Muscle layer of duodenum (tissue), 2 donors: ENCODE measurements around the gene SNTG2.

Experiments
- H3K27ac ChIP-seq: one replicate; pipeline ENCODE4 v1.7.0; 2013; ENCODE audit warnings: mild to moderate bottlenecking, low read length
- H3K27me3 ChIP-seq: one replicate; pipeline ENCODE4 v1.7.0; 2013; ENCODE audit warnings: low read depth, mild to moderate bottlenecking, control low read depth, low read length
- H3K36me3 ChIP-seq, 2 donors: one replicate each; pipeline ENCODE4 v1.7.0; 2013; ENCODE audit warnings: low read length in 2 of 2, control low read depth in 1 of 2, mild to moderate bottlenecking in 1 of 2; ENCODE audit not compliant: insufficient read depth in 2 of 2, control insufficient read depth in 1 of 2
- H3K4me1 ChIP-seq, 2 donors: one replicate each; pipeline ENCODE4 v1.7.0; 2013; ENCODE audit warnings: low read length in 2 of 2, mild to moderate bottlenecking in 2 of 2, control low read depth in 1 of 2, moderate library complexity in 1 of 2; ENCODE audit not compliant: insufficient read depth in 2 of 2, control insufficient read depth in 1 of 2
- H3K4me3 ChIP-seq, 2 donors: one replicate each; pipeline ENCODE4 v1.7.0; 2013; ENCODE audit warnings: low read length in 2 of 2, low read depth in 1 of 2, mild to moderate bottlenecking in 1 of 2
- H3K9me3 ChIP-seq, 2 donors: one replicate each; pipeline ENCODE4 v1.7.0; 2013; ENCODE audit warnings: low read length in 2 of 2, control low read depth in 1 of 2, mild to moderate bottlenecking in 1 of 2; ENCODE audit not compliant: control insufficient read depth in 1 of 2
- donor health status: healthy.

SNTG2 gene

GRCh38 chr2:1011006-1011405, 60.4 kb downstream of the SNTG2 start:
- Histone ChIP-seq H3K27ac (no peak overlapping the region), H3K36me3 (no peaks in the 10 kb centered on the region), H3K27me3 (no peaks in the 10 kb centered on the region), H3K9me3 (no peaks in the 10 kb centered on the region), H3K4me1 (no peaks in the 10 kb centered on the region), H3K4me3 (no peak overlapping the region)

- Histone ChIP-seq H3K4me1 (no peaks in the 10 kb centered on the region), H3K27ac (no peak overlapping the region), H3K9me3 (no peaks in the 10 kb centered on the region), H3K27me3 (no peaks in the 10 kb centered on the region), H3K4me3 (no peak overlapping the region), H3K36me3 (no peaks in the 10 kb centered on the region)
These were observed 61.3 kb downstream of the SNTG2 start for GRCh38 chr2:1011985-1012384.

- Histone ChIP-seq H3K36me3 (no peaks in the 10 kb centered on the region), H3K9me3 (no peaks in the 10 kb centered on the region), H3K4me3 (no peak overlapping the region), H3K27me3 (no peaks in the 10 kb centered on the region), H3K4me1 (no peaks in the 10 kb centered on the region), H3K27ac (no peak overlapping the region)
These were observed 64.2 kb downstream of the SNTG2 start for GRCh38 chr2:1014802-1015201.

GRCh38 chr2:1016500-1016899, 65.9 kb downstream of the SNTG2 start:
- no peak overlapping the region for H3K4me3 ChIP-seq
- H3K27me3 ChIP-seq: no peaks in the 10 kb centered on the region
- no peak overlapping the region for H3K27ac ChIP-seq
- no peaks in the 10 kb centered on the region for H3K36me3 ChIP-seq
- no peaks in the 10 kb centered on the region for H3K4me1 ChIP-seq
- no peaks in the 10 kb centered on the region for H3K9me3 ChIP-seq

GRCh38 chr2:1017827-1018226, 67.2 kb downstream of the SNTG2 start:
- H3K36me3 ChIP-seq: no peaks in the 10 kb centered on the region
- H3K9me3 ChIP-seq: no peaks in the 10 kb centered on the region
- no peaks in the 10 kb centered on the region for H3K27me3 ChIP-seq
- H3K4me3 ChIP-seq: no peak overlapping the region
- no peaks in the 10 kb centered on the region for H3K4me1 ChIP-seq
- no peak overlapping the region for H3K27ac ChIP-seq

GRCh38 chr2:1020206-1020605, 69.6 kb downstream of the SNTG2 start:
- no peaks in the 10 kb centered on the region for H3K4me1 ChIP-seq
- H3K36me3 ChIP-seq: no peaks in the 10 kb centered on the region
- no peaks in the 10 kb centered on the region for H3K27me3 ChIP-seq
- H3K27ac ChIP-seq: no peak overlapping the region
- H3K4me3 ChIP-seq: no peak overlapping the region
- no peaks in the 10 kb centered on the region for H3K9me3 ChIP-seq

- no peak overlapping the region for H3K4me3 ChIP-seq
- no peaks in the 10 kb centered on the region for H3K36me3 ChIP-seq
- no peak overlapping the region for H3K27ac ChIP-seq
- no peaks in the 10 kb centered on the region for H3K4me1 ChIP-seq
- no peaks in the 10 kb centered on the region for H3K27me3 ChIP-seq
- no peaks in the 10 kb centered on the region for H3K9me3 ChIP-seq
These were observed 71.5 kb downstream of the SNTG2 start for GRCh38 chr2:1022178-1022577.

GRCh38 chr2:1024981-1025380, 74.3 kb downstream of the SNTG2 start:
- H3K4me3 ChIP-seq: no peak overlapping the region

GRCh38 chr2:1026141-1026540, 75.5 kb downstream of the SNTG2 start:
- no peaks in the 10 kb centered on the region for H3K27me3 ChIP-seq

More at GRCh38 chr2:1024981-1025380, 74.3 kb downstream of the SNTG2 start:
- Histone ChIP-seq H3K36me3 (no peaks in the 10 kb centered on the region), H3K27ac (no peak overlapping the region), H3K27me3 (no peaks in the 10 kb centered on the region), H3K4me1 (no peaks in the 10 kb centered on the region), H3K9me3 (no peaks in the 10 kb centered on the region)

GRCh38 chr2:1028831-1029230, 78.2 kb downstream of the SNTG2 start:
- no peaks in the 10 kb centered on the region for H3K4me1 ChIP-seq
- H3K36me3 ChIP-seq: no peaks in the 10 kb centered on the region
- no peaks in the 10 kb centered on the region for H3K9me3 ChIP-seq
- H3K27me3 ChIP-seq: no peaks in the 10 kb centered on the region
- no peak overlapping the region for H3K4me3 ChIP-seq
- no peak overlapping the region for H3K27ac ChIP-seq

More at GRCh38 chr2:1026141-1026540, 75.5 kb downstream of the SNTG2 start:
- no peaks in the 10 kb centered on the region for H3K4me1 ChIP-seq
- no peaks in the 10 kb centered on the region for H3K9me3 ChIP-seq
- no peaks in the 10 kb centered on the region for H3K36me3 ChIP-seq
- H3K4me3 ChIP-seq: no peak overlapping the region
- no peak overlapping the region for H3K27ac ChIP-seq

GRCh38 chr2:1032030-1032429, 81.4 kb downstream of the SNTG2 start:
- Histone ChIP-seq H3K36me3 (no peaks in the 10 kb centered on the region), H3K4me3 (no peak overlapping the region), H3K4me1 (no peaks in the 10 kb centered on the region), H3K27me3 (no peaks in the 10 kb centered on the region), H3K27ac (no peak overlapping the region), H3K9me3 (no peaks in the 10 kb centered on the region)

- H3K4me3 ChIP-seq: no peak overlapping the region
- H3K27ac ChIP-seq: no peak overlapping the region
- no peaks in the 10 kb centered on the region for H3K27me3 ChIP-seq
- H3K4me1 ChIP-seq: no peaks in the 10 kb centered on the region
- H3K36me3 ChIP-seq: no peaks in the 10 kb centered on the region
- no peaks in the 10 kb centered on the region for H3K9me3 ChIP-seq
These were observed 82.4 kb downstream of the SNTG2 start for GRCh38 chr2:1033069-1033468.
